Measurements from ENCODE around the gene MIDN.

MIDN gene

GRCh38 chr19:1253514-1254080 lies 5.2 kb downstream of the MIDN start:
- no peak for DNase-seq (ENCODE audit: low spot score)
- no peak for TF ChIP-seq CTCF (IDR thresholded peaks at IDR 0.05; ENCODE audit: borderline replicate concordance, control extremely low read depth, extremely low read depth, insufficient read depth, missing control alignments)
- in situ Hi-C loops (cut with MboI; ENCODE audit: low sequenced_read_pairs, unreplicated experiment) = no loop called here

- DNase-seq (ENCODE audit: low spot score) = no peak
- in situ Hi-C loops (cut with MboI; ENCODE audit: low sequenced_read_pairs, unreplicated experiment) = no loop called here
Measured at GRCh38 chr19:1254081-1254527, 5.7 kb downstream of the MIDN start.

GRCh38 chr19:1254530-1255185 lies 6.3 kb downstream of the MIDN start:
- TF ChIP-seq CTCF (IDR thresholded peaks at IDR 0.05; ENCODE audit: borderline replicate concordance, control extremely low read depth, extremely low read depth, insufficient read depth, missing control alignments) = no peak
- in situ Hi-C loops (cut with MboI; ENCODE audit: low sequenced_read_pairs, unreplicated experiment) = no loop called here
- DNase-seq (ENCODE audit: low spot score) = no peak

More at GRCh38 chr19:1254081-1254527, 5.7 kb downstream of the MIDN start:
- TF ChIP-seq CTCF (IDR thresholded peaks at IDR 0.05; ENCODE audit: borderline replicate concordance, control extremely low read depth, extremely low read depth, insufficient read depth, missing control alignments) = no peak

GRCh38 chr19:1255186-1256161 lies 7.1 kb downstream of the MIDN start:
- no peak for DNase-seq (ENCODE audit: low spot score)
- in situ Hi-C loops (cut with MboI; ENCODE audit: low sequenced_read_pairs, unreplicated experiment) = no loop called here
- TF ChIP-seq CTCF (IDR thresholded peaks at IDR 0.05; ENCODE audit: borderline replicate concordance, control extremely low read depth, extremely low read depth, insufficient read depth, missing control alignments) = no peak

- no peak for TF ChIP-seq CTCF (IDR thresholded peaks at IDR 0.05; ENCODE audit: borderline replicate concordance, control extremely low read depth, extremely low read depth, insufficient read depth, missing control alignments)
- in situ Hi-C loops (cut with MboI; ENCODE audit: low sequenced_read_pairs, unreplicated experiment) = no loop called here
- no peak for DNase-seq (ENCODE audit: low spot score)
Measured at GRCh38 chr19:1256646-1257474, 8.5 kb downstream of the MIDN start.

Measured in GM13976 (cell line).